ENCODE results near the gene MAD1L1. TPM values are rescaled to one million over a fixed set of nuclear protein-coding genes. Genes with fewer than 3 reads are reported as not detected.
"Not testable (repeated sequence)": the region's sequence is repeated elsewhere in the genome, so short reads cannot be mapped to it uniquely, and the experiment has no call there.

The MAD1L1 gene
- total RNA-seq, 1 donor from 2014 or later = 48.4 TPM

- H3K4me1 ChIP-seq = no peaks in the 10 kb centered on the region
- TF ChIP-seq CTCF (IDR thresholded peaks at IDR 0.05) = no peak
- no peaks in the 10 kb centered on the region for H3K27me3 ChIP-seq
- no peak overlapping the region for H3K4me3 ChIP-seq
- H3K27ac ChIP-seq = no peak overlapping the region
- H3K9me3 ChIP-seq = no peaks in the 10 kb centered on the region
- DNase-seq = peak; percentile 41
- peak; percentile 30 for ATAC-seq
- no peaks in the 10 kb centered on the region for H3K36me3 ChIP-seq
- intact Hi-C loops (cut with DNase I) = no loop called here
Observed at GRCh38 chr7:1973321-1974251, 259.2 kb downstream of the MAD1L1 start.

- no peak for ATAC-seq
- DNase-seq = no peak
- H3K36me3 ChIP-seq = no peaks in the 10 kb centered on the region
- no peaks in the 10 kb centered on the region for H3K27me3 ChIP-seq
- no peaks in the 10 kb centered on the region for H3K9me3 ChIP-seq
- no peaks in the 10 kb centered on the region for H3K4me1 ChIP-seq
- H3K4me3 ChIP-seq = no peak overlapping the region
- no peak overlapping the region for H3K27ac ChIP-seq
- intact Hi-C loops (cut with DNase I) = no loop called here
- no peak for TF ChIP-seq CTCF (IDR thresholded peaks at IDR 0.05)
Observed at GRCh38 chr7:1972744-1973143, 260.0 kb downstream of the MAD1L1 start.

GRCh38 chr7:1971946-1972654 lies 260.6 kb downstream of the MAD1L1 start:
- H3K4me3 ChIP-seq = no peak overlapping the region
- ATAC-seq = no peak
- intact Hi-C loops (cut with DNase I) = no loop called here
- no peaks in the 10 kb centered on the region for H3K27me3 ChIP-seq
- H3K36me3 ChIP-seq = no peaks in the 10 kb centered on the region
- peak; percentile 40 for DNase-seq
- TF ChIP-seq CTCF (IDR thresholded peaks at IDR 0.05) = no peak
- H3K4me1 ChIP-seq = no peaks in the 10 kb centered on the region
- H3K27ac ChIP-seq = no peak overlapping the region
- no peaks in the 10 kb centered on the region for H3K9me3 ChIP-seq

- H3K4me3 ChIP-seq = no peak overlapping the region
- H3K27ac ChIP-seq = no peak overlapping the region
- no peak for TF ChIP-seq CTCF (IDR thresholded peaks at IDR 0.05)
- H3K36me3 ChIP-seq = no peaks in the 10 kb centered on the region
- H3K9me3 ChIP-seq = no peaks in the 10 kb centered on the region
- ATAC-seq = no peak
- intact Hi-C loops (cut with DNase I) = no loop called here
- H3K27me3 ChIP-seq = no peaks in the 10 kb centered on the region
- H3K4me1 ChIP-seq = no peaks in the 10 kb centered on the region
- DNase-seq = peak; percentile 27
Observed at GRCh38 chr7:1970895-1971294, 261.9 kb downstream of the MAD1L1 start.

- H3K4me3 ChIP-seq; H3K36me3 ChIP-seq; intact Hi-C loops (cut with DNase I); H3K9me3 ChIP-seq; H3K27ac ChIP-seq; H3K4me1 ChIP-seq; H3K27me3 ChIP-seq; ATAC-seq: not testable (repeated sequence)
- DNase-seq = peak; percentile 21
Observed at GRCh38 chr7:1970285-1970660, 262.5 kb downstream of the MAD1L1 start.

Measured in upper lobe of right lung (tissue), 1 donor.